ENCODE results near the gene RASD2.
"Not testable (repeated sequence)": the region's sequence is repeated elsewhere in the genome, so short reads cannot be mapped to it uniquely, and the experiment has no call there.

RASD2 gene

DNA sequence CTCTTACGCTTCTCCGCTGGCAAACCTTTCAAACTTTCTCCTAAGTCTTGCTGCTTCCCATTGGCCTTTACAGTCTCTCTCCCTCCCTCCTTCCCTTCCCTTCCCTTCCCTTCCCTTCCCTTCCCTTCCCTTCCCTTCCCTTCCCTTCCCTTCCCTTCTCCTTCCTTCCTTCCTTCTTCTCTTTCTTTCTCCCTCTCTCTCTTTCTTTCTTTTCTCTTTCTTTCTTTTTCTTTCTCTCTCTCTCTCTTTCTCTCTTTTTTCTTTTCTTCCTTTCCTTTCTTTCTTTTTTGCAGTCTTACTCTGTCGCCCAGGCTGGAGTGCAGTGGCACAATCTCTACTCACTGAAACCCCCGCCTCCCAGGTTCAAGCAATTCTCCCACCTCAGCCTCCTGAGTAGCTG is 24.7 kb upstream of the RASD2 start:
- not testable (repeated sequence) for H4K8ac ChIP-seq (ENCODE audit: low read depth, low read length); H3K4me3 ChIP-seq (ENCODE audit: low read depth, low read length); H2AK5ac ChIP-seq (ENCODE audit: low read length); H3K4me1 ChIP-seq (ENCODE audit: control insufficient read depth in 1 of 2, insufficient read depth in 2 of 2, low read length in 2 of 2); H3K27ac ChIP-seq (ENCODE audit: low read depth, low read length); H3K23ac ChIP-seq (ENCODE audit: low read length); H2AFZ ChIP-seq (ENCODE audit: insufficient read depth, low read length, poor library complexity); H3K4ac ChIP-seq (ENCODE audit: low read depth, low read length); H3K9me3 ChIP-seq (ENCODE audit: insufficient read depth, low read depth, low read length); H3K14ac ChIP-seq (ENCODE audit: low read length); H3K36me3 ChIP-seq (ENCODE audit: control insufficient read depth in 1 of 2, insufficient read depth in 2 of 2, low read length in 2 of 2); H2BK5ac ChIP-seq (ENCODE audit: low read depth, low read length, poor library complexity); H3K79me2 ChIP-seq (ENCODE audit: control insufficient read depth, insufficient read depth, low read length, poor library complexity); H3K4me2 ChIP-seq (ENCODE audit: low read length); H2BK120ac ChIP-seq (ENCODE audit: insufficient read depth, low read length, poor library complexity); H3K9ac ChIP-seq (ENCODE audit: low read length); H2BK12ac ChIP-seq (ENCODE audit: low read length); H4K91ac ChIP-seq (ENCODE audit: low read depth, low read length); H4K12ac ChIP-seq (ENCODE audit: low read depth, low read length); H3K79me1 ChIP-seq (ENCODE audit: low read length); DNase-seq; H3K18ac ChIP-seq (ENCODE audit: low read length); H3K27me3 ChIP-seq (ENCODE audit: insufficient read depth, low read length)
- no CpG with 5 or more reads among the region's 4 CpGs for WGBS (ENCODE audit: extremely low coverage, insufficient coverage, insufficient read length)

DNA sequence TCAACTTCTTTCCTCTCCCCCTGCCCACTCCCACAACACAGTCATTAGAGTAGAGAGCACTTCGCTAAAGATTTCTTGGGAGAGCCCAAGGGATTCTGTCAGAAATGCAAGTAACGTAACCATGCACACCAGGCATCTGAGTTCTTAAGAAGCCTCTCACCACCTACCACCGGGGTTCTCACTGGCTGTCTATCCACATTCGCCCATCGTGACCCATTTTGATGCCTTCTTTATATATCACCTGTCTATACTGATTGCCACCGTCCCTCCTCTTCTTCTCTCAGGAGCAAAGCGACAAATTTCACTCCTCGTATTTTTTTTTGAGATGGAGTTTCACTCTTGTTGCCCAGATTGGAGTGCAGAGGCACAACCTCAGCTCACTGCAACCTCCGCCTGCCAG is 23.9 kb upstream of the RASD2 start:
- no peak overlapping the region for H3K4me2 ChIP-seq (ENCODE audit: low read length)
- no peak overlapping the region for H4K91ac ChIP-seq (ENCODE audit: low read depth, low read length)
- H2BK5ac ChIP-seq (ENCODE audit: low read depth, low read length, poor library complexity) = no peak overlapping the region
- H3K4me1 ChIP-seq (ENCODE audit: control insufficient read depth in 1 of 2, insufficient read depth in 2 of 2, low read length in 2 of 2) = no peaks in the 10 kb centered on the region
- H3K27me3 ChIP-seq (ENCODE audit: insufficient read depth, low read length) = no peaks in the 10 kb centered on the region
- WGBS (ENCODE audit: extremely low coverage, insufficient coverage, insufficient read length) = no CpG with 5 or more reads among the region's 9 CpGs
- H3K79me1 ChIP-seq (ENCODE audit: low read length) = no peaks in the 10 kb centered on the region
- no peak overlapping the region for H3K23ac ChIP-seq (ENCODE audit: low read length)
- peaks cover 3% of the 10 kb centered on the region for H3K9me3 ChIP-seq (ENCODE audit: insufficient read depth, low read depth, low read length)
- H2BK12ac ChIP-seq (ENCODE audit: low read length) = no peak overlapping the region
- H3K36me3 ChIP-seq (ENCODE audit: control insufficient read depth in 1 of 2, insufficient read depth in 2 of 2, low read length in 2 of 2) = no peaks in the 10 kb centered on the region
- DNase-seq = no peak
- no peak overlapping the region for H3K27ac ChIP-seq (ENCODE audit: low read depth, low read length)
- H4K8ac ChIP-seq (ENCODE audit: low read depth, low read length) = no peak overlapping the region
- no peak overlapping the region for H2AK5ac ChIP-seq (ENCODE audit: low read length)
- no peak overlapping the region for H3K4me3 ChIP-seq (ENCODE audit: low read depth, low read length)
- no peak overlapping the region for H3K14ac ChIP-seq (ENCODE audit: low read length)
- H2AFZ ChIP-seq (ENCODE audit: insufficient read depth, low read length, poor library complexity) = no peak overlapping the region
- no peak overlapping the region for H4K12ac ChIP-seq (ENCODE audit: low read depth, low read length)
- no peak overlapping the region for H3K4ac ChIP-seq (ENCODE audit: low read depth, low read length)
- H3K18ac ChIP-seq (ENCODE audit: low read length) = no peak overlapping the region
- no peaks in the 10 kb centered on the region for H3K79me2 ChIP-seq (ENCODE audit: control insufficient read depth, insufficient read depth, low read length, poor library complexity)
- H3K9ac ChIP-seq (ENCODE audit: low read length) = no peak overlapping the region
- H2BK120ac ChIP-seq (ENCODE audit: insufficient read depth, low read length, poor library complexity) = no peak overlapping the region

DNA sequence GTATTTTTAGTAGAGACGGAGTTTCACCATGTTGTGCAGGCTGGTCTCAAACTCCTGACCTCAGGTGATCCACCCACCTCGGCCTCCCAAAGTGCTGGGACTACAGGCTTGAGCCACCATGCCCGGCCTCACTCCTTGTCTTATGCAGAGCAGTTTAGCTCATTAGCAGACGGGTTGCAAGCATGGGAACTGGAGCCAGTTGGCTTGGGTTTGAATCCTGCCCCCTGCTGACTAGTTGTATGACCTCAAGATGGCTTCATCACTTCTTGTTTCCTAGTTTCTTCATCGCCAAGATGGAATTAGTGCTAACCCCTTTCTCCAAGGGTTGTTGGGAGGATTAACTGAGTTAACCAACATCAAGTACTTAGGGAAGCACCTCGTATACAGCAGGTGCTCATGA is 23.4 kb upstream of the RASD2 start:
- Histone ChIP-seq H3K9me3 (ENCODE audit: insufficient read depth, low read depth, low read length) (peaks cover 3% of the 10 kb centered on the region), H2AK5ac (ENCODE audit: low read length) (no peak overlapping the region), H3K79me2 (ENCODE audit: control insufficient read depth, insufficient read depth, low read length, poor library complexity) (no peaks in the 10 kb centered on the region), H3K4ac (ENCODE audit: low read depth, low read length) (no peak overlapping the region), H3K23ac (ENCODE audit: low read length) (no peak overlapping the region), H4K8ac (ENCODE audit: low read depth, low read length) (no peak overlapping the region), H2BK12ac (ENCODE audit: low read length) (no peak overlapping the region), H2BK120ac (ENCODE audit: insufficient read depth, low read length, poor library complexity) (no peak overlapping the region), H3K14ac (ENCODE audit: low read length) (no peak overlapping the region), H3K27ac (ENCODE audit: low read depth, low read length) (no peak overlapping the region), H4K91ac (ENCODE audit: low read depth, low read length) (no peak overlapping the region), H3K4me3 (ENCODE audit: low read depth, low read length) (no peak overlapping the region), H2BK5ac (ENCODE audit: low read depth, low read length, poor library complexity) (no peak overlapping the region), H3K4me1 (ENCODE audit: control insufficient read depth in 1 of 2, insufficient read depth in 2 of 2, low read length in 2 of 2) (no peaks in the 10 kb centered on the region), H3K36me3 (ENCODE audit: control insufficient read depth in 1 of 2, insufficient read depth in 2 of 2, low read length in 2 of 2) (no peaks in the 10 kb centered on the region), H4K12ac (ENCODE audit: low read depth, low read length) (no peak overlapping the region), H3K18ac (ENCODE audit: low read length) (no peak overlapping the region), H3K79me1 (ENCODE audit: low read length) (no peaks in the 10 kb centered on the region), H3K4me2 (ENCODE audit: low read length) (no peak overlapping the region), H3K27me3 (ENCODE audit: insufficient read depth, low read length) (no peaks in the 10 kb centered on the region), H3K9ac (ENCODE audit: low read length) (no peak overlapping the region), H2AFZ (ENCODE audit: insufficient read depth, low read length, poor library complexity) (no peak overlapping the region)
- DNase-seq = no peak
- WGBS (ENCODE audit: extremely low coverage, insufficient coverage, insufficient read length) = no CpG with 5 or more reads among the region's 6 CpGs

DNA sequence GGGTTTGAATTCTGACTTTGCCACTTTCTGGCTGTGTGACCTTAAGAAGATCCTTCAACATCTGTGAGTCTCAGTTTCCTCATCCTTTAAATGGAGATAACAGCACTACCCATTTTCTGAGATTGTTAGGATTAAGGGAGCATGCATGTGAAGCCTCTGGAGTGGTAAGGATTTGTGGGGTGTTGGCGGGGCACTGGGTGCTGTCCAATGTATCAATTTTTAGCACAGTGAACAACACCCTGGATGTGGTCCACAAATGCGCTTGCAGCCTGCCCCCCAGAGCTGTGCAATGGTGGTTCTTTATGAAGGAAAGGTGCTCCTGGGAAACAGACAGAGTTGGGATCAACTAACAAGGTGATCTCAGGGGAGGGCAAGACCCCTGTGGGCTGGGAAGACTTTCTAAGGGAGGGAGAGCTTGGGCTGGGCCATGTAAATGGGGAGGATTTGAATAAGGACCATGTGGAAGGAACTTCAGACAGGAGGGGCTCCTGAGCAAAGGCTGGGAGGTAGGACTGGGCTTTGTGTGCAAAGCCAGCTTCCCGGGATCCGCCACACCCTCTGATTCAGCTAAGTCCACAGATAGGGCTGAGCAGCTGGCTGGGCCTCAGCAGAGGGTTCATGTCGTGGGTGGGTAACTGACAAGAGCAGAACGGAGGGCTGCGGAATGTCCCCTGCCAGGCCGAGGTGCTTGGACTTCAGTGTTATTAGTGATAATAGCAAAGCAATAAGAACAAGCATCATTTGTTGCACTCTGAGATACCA is 22.7 kb upstream of the RASD2 start:
- H4K8ac ChIP-seq (ENCODE audit: low read depth, low read length) = no peak overlapping the region
- H2BK120ac ChIP-seq (ENCODE audit: insufficient read depth, low read length, poor library complexity) = no peak overlapping the region
- no peak overlapping the region for H2AK5ac ChIP-seq (ENCODE audit: low read length)
- no peaks in the 10 kb centered on the region for H3K4me1 ChIP-seq (ENCODE audit: control insufficient read depth in 1 of 2, insufficient read depth in 2 of 2, low read length in 2 of 2)
- no peak overlapping the region for H3K9ac ChIP-seq (ENCODE audit: low read length)
- no peaks in the 10 kb centered on the region for H3K79me1 ChIP-seq (ENCODE audit: low read length)
- H3K79me2 ChIP-seq (ENCODE audit: control insufficient read depth, insufficient read depth, low read length, poor library complexity) = no peaks in the 10 kb centered on the region
- no peaks in the 10 kb centered on the region for H3K36me3 ChIP-seq (ENCODE audit: control insufficient read depth in 1 of 2, insufficient read depth in 2 of 2, low read length in 2 of 2)
- no peak overlapping the region for H3K18ac ChIP-seq (ENCODE audit: low read length)
- no peak overlapping the region for H3K23ac ChIP-seq (ENCODE audit: low read length)
- H4K12ac ChIP-seq (ENCODE audit: low read depth, low read length) = no peak overlapping the region
- H3K14ac ChIP-seq (ENCODE audit: low read length) = no peak overlapping the region
- H4K91ac ChIP-seq (ENCODE audit: low read depth, low read length) = no peak overlapping the region
- H3K4me3 ChIP-seq (ENCODE audit: low read depth, low read length) = no peak overlapping the region
- no peak overlapping the region for H3K4me2 ChIP-seq (ENCODE audit: low read length)
- no peak overlapping the region for H2BK12ac ChIP-seq (ENCODE audit: low read length)
- H3K27me3 ChIP-seq (ENCODE audit: insufficient read depth, low read length) = no peaks in the 10 kb centered on the region
- H2AFZ ChIP-seq (ENCODE audit: insufficient read depth, low read length, poor library complexity) = no peak overlapping the region
- DNase-seq = no peak
- H2BK5ac ChIP-seq (ENCODE audit: low read depth, low read length, poor library complexity) = no peak overlapping the region
- no CpG with 5 or more reads among the region's 8 CpGs for WGBS (ENCODE audit: extremely low coverage, insufficient coverage, insufficient read length)
- H3K27ac ChIP-seq (ENCODE audit: low read depth, low read length) = no peak overlapping the region
- no peak overlapping the region for H3K4ac ChIP-seq (ENCODE audit: low read depth, low read length)
- peaks cover 3% of the 10 kb centered on the region for H3K9me3 ChIP-seq (ENCODE audit: insufficient read depth, low read depth, low read length)
